ENCODE results near the gene PPOX.

PPOX gene

DNA sequence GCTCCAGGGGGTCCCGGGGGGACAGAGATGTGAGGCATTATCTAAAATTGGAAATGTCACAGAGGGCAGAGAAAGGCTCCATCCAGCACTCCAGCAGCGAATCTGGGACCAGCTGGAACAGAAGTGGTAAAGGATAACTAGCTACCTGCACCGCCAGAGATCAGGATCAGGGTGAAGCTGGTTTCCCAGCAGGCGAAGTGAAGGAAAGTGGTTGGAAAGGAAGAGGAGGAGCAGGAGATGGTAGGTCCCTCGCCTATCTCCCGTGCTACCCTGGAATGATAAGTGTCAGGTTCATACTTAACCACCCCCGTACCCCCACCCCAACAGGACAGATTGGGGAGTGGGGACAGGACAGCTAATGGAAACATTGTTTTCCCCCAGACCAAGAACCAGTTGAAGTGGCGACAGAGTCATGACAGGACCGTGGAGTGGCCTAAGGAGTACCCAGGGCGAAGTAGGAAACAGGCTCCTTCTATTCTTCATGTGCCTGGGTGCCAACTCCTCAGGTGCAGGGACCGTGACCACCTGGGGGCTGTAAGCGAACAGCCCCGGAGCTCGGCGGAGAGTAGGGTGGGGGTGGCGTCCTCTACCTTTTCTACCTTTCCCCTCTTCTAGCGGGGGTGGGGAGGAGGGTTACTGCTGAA is 10.4 kb downstream of the PPOX start:
- no peak for DNase-seq

DNA sequence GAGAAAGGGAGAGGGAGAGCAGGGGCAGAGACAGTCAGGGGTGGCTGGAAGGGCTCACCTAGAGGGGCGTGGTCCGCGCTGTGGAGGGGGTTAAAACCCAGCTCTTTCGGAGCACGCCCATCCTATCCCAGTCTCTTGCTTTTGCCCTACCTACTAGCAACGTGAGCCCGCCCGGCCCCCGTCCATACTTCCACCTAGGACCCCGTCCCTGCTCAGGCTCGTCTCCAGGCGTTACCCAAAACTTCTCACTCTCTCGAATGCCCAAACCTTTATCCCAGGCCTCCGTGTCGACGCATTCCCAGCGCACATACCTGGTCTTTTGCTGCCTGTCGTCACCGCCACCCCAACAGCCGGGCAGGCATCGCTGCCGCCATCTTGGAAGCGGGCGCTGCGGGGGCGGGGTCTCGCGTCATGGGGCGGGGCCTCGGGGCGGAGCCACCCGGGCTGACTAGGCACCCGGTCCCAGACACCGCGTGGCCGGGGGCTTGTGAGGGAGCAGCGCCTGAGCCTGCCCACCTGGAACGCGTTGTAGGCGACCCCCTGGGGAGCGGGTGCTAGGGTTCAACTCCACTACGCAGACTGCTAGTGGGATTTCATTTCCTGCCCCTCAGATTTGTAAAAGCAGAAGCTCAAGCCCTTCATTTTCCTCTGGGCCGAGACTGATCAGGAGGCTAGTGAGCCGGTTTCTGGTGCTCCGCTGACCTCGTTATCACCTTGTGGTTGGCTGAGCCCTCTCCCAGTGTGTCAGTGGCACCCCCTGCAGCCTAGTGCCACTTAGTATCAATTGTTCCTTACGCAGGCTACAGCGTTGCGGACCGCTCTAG is 11.1 kb downstream of the PPOX start, which contains the start of gene B4GALT3:
B4GALT3 (minus strand) TSS at position 396 of the 824 bp plus-strand sequence. CDS start 1,447 bp downstream, outside the sequence.
- DNase-seq: peak; percentile 92

DNA sequence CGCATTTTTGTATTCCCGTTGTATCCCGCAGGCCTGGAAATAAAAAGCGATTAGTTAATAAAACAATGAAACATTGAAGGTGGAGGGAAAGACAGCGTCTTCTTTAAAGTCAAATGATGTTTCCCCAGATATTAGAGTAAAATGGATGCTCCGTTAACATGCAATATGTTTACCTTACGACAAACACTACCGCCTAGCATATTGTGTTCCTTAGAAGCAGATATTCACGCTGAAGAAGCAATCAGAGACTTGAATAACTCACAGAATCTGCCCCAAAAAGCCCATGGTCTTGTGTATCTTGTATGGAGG is 11.7 kb downstream of the PPOX start:
- DNase-seq: no peak

DNA sequence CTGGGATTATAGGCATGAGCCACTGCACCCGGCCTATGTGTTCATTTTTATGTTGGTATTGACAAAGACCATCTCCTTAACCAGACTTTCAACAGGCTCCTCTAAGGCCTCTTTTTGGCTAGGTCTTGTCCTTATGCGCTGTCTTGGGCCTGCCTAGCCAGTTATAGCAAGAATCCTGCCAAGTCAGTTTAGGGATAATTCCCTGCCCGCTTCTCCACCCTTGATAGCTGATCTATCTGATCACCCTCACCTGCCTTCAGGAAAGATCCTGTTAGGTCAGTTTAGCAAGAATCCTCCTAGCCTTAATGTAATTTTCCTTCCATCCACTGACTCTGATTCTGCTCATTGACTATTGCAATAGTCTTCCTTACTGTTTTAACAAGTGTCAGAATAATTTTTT is 13.5 kb downstream of the PPOX start:
- no peak for DNase-seq

DNA sequence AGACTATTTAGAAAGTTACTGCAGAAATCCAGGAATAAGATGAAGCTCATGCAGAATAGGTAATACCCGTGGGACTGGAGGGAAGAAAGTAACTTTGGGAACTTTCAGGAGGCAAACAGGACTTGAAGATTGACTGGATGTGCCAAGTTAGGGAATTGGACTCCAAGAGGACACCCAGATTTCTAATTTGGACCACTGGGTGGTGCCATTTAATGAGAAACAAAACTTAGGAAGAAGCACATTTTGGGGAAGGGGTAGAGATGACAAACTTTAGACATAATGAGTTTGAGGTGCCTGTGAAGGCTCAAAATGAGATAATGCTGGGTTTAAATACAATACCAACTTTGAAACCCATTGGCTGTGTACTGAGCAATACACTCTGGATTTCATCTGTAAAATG is 14.4 kb downstream of the PPOX start:
- no peak for DNase-seq

DNA sequence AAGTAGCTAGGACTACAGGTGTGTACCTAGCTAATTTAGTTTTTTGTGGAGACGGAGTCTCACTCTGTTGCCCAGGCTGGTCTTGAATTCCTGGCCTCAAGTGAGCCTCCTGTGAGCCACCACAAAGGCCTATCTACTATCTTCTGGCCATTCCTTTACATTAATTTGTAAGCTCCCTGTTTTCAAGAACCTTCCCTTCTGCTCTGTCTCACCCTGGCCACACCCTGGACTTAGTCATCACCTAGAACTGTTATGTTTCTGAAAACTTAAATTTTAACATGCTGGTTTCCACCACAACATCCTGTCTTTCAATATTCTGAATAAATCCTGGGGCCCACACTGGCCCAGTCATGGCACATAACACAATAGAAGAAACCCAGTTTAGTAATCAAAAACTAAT is 16.0 kb downstream of the PPOX start:
- DNase-seq: peak; percentile 51

DNA sequence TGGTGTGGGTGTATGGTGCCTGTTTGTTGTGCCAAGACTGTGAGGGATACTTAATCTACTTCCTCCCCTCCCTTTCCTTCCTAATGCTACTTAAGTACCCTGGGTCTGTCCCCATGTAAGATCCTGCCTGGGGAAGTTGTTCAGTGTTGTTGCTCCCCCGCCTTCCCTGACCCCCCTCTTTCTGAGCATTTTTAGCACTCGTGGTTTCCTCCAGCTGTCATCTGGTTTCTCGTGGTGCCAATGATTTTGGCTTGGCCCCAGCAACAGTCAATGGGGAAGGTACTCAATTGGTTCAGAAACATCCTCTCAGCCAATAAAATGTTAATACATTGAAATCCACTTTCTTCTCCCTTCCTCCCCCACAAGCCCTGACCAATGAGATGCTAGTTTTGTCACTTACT is 19.1 kb downstream of the PPOX start:
- DNase-seq: peak; percentile 71

DNA sequence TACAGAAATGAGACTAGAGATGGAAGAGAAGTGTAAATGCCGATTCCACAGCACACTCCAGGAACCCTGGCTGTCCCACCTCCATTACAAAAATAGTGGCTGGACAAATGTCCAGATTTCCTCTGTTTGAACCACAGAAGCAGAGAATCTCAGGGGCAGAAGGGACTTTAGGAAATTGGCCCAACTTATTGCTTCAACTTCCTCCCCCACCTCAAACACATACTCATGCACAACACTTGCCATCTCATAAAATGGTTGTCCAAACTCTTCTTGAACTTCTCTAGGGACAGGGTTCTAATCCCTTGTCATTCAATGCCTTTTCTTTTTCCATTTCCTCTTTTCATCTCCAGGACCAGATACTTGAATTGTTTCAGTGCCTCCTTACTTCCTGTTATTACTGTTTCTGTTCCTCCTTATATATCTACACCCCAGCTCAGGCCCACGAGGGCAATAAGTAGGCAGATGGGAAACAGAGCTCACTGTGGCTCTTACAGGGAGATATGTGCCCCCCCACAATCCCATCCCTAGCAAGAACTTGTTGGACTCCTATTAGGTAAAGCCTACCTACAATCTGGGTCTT is 19.6 kb downstream of the PPOX start:
- DNase-seq: no peak

DNA sequence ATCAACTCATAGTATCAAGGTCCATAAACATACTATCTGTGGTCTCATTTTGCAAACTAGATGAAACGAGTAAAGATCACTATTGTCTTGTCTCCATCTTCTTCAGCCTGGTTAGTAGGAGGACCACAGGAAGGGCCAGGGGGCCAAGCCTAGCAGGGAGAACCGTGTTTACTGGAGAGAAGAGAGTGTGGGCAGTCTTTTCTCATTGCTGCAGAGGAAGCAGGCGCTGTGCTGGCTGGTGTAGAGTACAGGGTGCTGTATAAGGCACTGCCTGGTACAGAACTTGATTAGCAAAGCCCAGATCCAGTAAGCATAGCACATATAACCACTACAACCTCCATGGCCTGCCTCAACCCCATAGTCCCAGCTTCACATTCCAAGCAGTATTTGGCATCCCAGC is 21.1 kb downstream of the PPOX start:
- no peak for DNase-seq

DNA sequence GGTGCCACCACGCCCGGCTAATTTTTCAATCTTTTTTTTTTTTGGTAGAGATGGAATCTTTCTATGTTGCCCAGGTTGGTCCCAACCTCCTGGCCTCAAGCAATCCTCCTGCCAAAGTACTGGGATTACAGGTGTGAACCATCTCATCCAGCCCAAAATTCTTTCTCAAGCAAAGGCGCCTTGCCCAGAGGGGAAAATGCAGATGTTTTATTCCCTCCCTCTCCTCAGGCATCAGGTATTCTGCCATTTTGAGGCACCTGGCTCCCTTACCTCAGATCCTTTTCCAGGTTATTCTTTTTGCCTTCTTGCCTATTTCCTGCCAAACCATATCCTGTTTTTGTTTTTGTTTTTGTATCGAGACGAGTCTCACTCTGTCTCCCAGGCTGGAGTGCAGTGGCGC is 22.2 kb downstream of the PPOX start:
- DNase-seq: no peak

DNA sequence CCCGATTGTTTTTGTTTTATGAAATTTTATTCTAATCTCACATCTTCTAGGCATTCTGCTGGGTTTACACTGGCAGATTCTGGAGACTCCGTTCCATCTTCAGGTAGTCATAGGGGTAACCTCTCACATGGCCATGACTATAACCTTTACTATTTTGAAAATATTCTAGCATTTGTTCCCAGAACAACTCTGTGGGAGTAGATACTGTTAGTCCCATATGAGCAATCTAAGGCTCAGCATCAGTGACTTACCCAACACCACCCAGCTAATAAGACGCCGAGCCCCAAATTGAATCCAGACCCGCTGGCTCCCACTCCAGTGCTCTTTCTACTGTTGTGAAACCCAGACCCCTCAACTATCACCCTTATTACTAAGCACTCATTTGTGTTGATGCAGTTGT is 22.8 kb downstream of the PPOX start:
- no peak for DNase-seq

DNA sequence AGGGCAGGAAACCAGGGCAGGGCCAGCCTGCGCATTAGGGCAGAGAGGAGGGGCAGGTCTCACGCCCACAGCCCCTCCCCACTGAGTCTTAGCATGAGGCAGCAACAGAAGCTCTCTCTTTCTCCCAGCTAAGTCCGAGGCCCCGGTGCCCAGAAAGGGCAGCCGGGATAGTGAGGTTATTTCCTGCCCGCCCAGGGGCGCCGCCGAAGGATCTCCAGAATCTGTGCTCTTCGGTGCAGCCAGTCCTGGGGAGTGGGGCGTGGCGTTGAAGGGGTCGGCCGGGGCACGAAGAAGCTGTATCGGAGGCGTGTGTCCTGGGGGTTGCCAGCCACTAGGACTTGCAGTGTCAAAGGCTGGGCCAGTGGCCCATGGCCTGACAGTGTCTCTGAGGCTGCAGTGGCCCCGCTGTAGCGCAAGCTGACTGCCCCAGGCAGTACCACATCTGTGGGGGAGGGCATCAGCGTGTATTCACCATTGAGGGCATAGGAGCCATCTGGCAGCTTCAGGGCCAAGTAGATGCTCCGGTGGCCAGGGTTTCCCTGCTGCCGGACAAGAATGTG is 24.8 kb downstream of the PPOX start:
- no peak for DNase-seq

DNA sequence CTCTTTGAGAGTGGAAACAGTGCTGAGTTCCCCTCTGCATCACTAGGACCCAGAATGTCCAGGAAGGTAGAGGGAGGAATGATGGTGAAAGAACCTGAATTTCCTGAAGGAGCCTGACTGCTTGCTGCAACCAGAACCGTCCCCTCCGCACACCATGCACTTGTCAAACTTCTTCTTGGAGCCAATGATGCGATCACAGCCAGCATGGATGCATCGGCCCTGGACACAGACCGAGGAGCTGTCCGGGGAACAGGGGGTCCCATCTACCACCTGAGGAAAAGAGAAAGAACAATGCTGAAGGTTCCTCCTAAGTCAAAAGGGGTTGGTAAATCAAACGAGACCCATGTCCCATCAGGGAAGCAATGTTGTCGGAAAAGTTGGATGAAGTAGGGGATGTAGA is 25.7 kb downstream of the PPOX start:
- DNase-seq: no peak

DNA sequence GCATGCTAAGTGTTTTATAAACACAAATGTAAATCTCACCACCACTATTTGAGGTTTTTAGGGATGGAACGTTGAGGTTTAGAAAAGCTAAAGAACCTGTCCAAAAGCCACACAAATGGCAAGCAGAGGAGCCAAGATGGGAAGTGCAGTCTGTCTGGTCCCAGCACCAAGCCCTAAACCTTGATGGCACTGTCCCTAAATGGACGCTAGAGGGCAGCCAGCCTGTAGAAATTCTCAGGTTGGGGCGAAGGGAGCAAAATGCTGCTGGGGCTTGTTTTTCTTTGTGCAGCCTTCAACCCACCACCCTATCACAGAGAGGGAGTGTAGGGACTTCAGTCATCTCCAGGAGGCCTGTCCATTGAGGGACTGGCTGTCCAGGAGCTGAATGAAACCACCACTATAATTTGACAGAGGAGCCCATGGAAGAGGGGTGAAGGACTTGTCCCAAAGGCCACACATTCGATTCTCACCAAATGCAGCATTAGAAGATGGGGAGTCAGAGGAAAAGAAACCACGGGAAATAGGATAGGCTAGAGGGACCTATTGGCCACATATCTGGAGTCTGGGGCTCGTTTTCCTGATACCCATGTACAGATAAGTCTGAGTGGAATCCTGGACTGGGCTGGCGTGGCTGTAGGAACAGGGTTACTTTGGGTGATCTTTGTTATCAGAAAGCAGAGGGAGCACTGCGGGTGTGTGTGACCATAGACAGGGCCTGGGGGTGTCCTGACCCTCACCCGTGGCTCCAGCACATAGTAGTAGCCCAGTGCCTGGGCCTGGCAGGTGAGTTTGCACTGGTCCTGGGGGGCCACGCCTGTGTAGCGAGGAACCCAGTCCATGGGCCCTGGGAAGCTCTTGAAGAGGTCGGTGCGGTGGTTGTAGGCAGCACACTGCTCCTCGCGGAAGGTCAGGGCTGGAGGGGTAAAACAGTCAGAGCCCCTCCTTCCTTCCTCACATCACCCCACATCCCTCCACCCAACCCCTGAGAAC is 26.5 kb downstream of the PPOX start:
- peak; percentile 57 for DNase-seq

DNA sequence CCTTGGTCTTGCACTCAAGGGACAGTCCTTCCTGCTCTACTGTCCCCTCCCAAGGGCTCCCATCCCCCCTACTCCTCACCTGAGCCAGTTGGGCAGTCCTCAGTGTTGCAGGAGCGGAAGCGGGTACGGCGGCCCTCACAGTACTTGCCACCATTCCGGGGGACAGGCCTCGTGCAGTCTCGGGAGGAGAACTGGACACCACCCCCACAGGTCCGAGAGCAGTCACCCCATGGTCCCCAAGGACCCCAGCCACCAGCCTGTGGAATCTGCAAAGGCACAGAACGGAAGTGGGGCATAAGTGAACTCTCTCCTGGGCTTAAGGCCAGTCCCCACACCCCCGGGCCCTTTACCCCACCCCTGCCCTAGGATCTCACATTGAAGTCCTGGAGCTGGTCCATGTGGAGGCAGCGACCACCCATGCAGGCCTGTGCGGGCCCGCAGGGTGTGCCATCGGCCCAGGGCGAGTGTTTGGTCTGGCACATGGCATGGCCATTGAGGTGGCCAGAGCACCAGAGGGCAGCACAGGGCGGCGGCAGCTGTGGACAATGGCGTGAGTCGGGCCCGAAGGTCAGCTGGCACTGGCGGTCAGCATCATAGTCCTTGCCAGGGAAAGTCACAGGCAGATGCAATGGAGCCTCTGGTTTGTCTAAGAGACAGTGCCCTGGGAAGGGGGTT is 27.5 kb downstream of the PPOX start:
- no peak for DNase-seq

DNA sequence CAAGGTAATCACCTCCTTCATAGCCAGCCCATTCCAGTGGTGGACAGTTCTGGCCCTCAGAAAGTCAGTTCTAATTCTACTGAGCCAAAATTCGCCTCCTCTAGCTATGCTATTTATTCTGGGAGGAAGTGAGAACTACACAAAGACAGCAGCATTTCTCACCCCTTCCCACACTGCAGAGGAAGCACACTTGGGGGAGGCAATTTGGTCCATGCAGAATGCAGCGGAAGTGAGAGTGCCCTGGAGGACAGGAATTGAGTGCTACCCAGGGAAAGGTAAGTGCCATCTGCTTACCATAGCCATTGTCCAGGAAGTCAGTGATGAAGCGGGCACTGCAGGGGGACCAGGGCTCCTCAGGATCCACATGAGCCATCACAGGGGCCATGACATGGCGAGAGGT is 28.9 kb downstream of the PPOX start:
- DNase-seq: no peak

DNA sequence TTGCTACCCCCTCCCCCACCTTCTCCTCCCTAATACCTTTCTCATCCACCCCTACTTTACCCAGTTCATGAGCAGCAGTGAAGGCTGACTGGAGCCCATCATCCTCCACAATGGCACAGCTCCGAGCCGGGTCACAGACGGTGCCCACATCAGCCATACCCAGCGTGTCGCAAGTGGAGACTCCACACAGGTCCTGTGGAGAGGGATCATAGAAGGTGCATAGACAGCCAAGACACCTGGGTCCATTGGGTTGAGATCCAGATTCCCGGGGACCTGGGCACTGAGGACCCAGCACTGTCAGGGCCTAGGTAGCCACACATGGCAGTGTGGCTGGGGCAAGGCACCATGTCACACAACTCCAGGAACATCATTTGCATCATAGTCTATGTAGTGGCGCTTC is 29.9 kb downstream of the PPOX start:
- DNase-seq: no peak

DNA sequence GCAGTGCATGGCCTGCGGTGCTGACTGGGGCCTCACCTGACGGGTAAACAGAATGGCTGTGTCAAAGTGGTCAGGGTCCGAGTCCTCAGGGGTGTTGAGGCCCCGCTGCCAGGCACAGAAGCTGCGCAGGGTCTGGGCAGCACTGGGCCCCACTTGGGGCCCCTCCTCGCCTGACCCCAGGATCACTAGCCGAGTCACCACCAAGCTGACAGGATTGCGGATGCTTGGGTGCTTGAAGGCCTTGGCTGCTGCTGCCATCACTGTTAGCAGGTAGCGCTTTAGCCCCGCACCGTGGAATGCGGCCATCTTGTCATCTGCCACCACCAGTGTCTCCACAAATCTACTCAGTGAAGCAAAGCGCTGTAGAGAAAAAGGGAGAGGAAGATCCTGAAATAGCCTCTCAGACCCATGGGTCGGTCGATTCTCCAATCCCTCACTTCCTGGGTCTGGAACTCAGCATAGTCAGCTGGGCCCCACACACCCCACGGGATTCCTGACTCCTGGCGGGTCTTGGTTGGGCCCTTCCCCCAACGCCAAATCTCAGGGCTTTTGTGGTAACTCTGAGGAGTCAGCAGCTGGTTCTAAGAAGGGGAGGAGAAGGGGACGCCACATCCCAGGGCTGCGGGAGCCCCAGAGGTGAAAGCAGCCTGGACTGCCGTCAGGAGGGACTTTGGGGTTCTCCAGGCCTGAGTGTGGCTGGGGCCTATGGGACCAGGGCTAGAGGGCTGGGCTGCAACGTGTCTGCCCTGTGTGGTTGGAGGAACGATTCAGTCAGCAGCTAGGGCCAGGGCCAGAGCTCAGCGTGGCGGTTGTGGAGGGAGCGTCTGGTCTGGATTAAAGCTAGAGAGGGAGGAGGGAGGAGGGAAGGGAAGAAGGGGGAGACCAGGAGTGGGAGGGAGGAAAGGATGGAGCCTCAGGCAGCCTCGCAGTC is 30.6 kb downstream of the PPOX start:
- DNase-seq: no peak

DNA sequence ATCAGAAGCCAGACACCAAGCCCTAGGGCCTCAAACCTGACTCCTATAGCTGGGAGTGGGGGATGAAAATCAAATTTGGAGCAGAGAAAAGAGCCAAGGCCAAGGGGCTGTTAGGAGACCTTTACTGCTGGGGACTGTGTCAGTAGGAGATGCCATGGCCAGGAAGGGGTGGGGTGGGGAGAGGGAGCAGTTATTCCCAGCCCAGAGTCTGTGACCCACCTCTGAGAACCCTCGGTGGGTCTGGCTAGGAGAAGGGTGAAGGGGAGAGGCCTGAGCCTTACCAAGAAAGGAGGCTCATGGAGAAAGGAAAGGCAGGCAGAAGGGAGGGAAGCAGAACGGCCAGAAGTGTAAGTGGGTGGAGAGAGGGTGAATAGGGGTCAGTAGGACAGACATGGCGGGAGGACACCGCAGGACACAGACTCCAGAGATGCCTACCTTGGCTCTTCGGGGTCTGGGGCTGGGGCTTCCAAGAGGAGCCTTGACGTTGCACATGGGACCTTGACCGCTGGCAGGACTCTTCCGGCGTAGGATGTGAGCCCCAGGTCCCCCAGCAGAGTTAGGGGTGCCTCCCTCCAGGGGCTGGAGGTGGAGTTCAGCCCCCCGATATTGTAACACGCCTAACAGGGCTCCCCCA is 31.5 kb downstream of the PPOX start:
- DNase-seq: no peak

DNA sequence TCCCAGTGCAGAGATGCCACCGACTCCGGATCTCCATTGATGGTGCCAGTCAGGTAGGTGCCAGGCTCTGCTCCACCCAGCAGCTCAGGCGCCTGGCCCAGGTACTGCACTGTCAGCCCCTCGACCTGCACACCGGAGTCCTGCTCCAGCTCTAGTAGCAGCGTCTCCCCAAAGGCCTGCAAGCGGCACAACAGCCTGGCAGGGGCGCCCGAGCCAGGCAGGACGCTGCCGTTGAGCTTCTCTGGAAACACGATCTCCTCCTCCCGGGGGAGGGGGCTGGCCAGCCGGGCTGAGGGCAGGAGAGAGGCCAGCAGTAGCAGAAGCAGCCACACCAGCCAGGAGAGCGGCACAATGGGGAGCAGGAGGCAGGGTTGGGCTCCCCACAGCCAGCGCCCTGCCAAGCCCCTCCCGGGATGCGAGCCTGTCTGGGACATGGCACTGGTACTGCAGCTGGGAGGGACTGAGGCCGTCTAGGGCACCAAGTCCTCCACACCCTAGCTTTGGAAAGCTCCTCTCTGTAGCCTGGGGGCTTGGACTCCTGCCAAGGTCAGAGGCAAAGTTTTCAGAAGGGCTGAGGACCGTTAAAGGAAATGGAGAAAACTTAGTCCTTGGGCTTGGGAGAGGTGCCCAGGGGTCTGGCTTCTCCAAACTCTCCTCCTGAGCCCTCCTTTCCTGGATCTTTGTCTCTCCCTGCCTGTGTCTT is 32.1 kb downstream of the PPOX start:
- DNase-seq: no peak
